Right atrium auricular region (tissue), 2 donors: ENCODE data around the gene THAP8. TPM values are rescaled to one million over a fixed set of nuclear protein-coding genes. Genes with fewer than 3 reads are reported as not detected.

Experiments
- DNase-seq: peaks from one replicate; pipeline ENCODE4 v3.0.0-alpha.2; 2019; ENCODE audit warnings: low spot score
- H3K27ac ChIP-seq, 2 donors: fragments of 200-600 bp; sonication (generic); 1 replicate in 1 of 2; 2 replicates in 1 of 2; pipeline ENCODE4 v1.5.1; 2016 to 2019
- H3K27me3 ChIP-seq, 2 donors: fragments of 200-600 bp; sonication (generic); one replicate each; pipeline versions ENCODE4 v1.5.1 to v1.6.0; 2017 to 2019
- H3K36me3 ChIP-seq: fragments of 200-600 bp; sonication (generic); one replicate; pipeline ENCODE4 v1.5.1; 2016
- H3K4me1 ChIP-seq, 2 donors: fragments of 200-600 bp; sonication (generic); one replicate each; pipeline versions ENCODE4 v1.5.1 to v1.6.0; 2017 to 2019
- H3K4me3 ChIP-seq, 2 donors: fragments of 200-600 bp; sonication (generic); 1 replicate in 1 of 2; 2 replicates in 1 of 2; pipeline ENCODE4 v1.5.1; 2017 to 2019; ENCODE audit warnings: mild to moderate bottlenecking in 1 of 2, moderate library complexity in 1 of 2
- H3K9me3 ChIP-seq, 2 donors: fragments of 200-600 bp; sonication (generic); one replicate each; pipeline ENCODE4 v1.5.1; 2019
- CTCF ChIP-seq, 2 donors: fragments of 200-600 bp; sonication (generic); IDR thresholded peaks; one replicate each; pipeline ENCODE4 v1.5.1; 2019; ENCODE audit warnings: antibody characterized with exemption in 2 of 2
- total RNA-seq, 2 donors: library from RNA; depleted of rRNA; stranded (reverse); fragments of >200 nt; gene quantifications; one replicate each; pipeline ENCODE4 v1.1.0, GENCODE V29; 2016

Gene THAP8
- total RNA-seq, 2 donors from 2014 or later: 5.7 to 11.6 TPM

- no peak for TF ChIP-seq CTCF (IDR thresholded peaks at IDR 0.05)
- Histone ChIP-seq H3K4me1 (peaks cover 0 to 10% of the 10 kb centered on the region in 2 donors), H3K36me3 (no peaks in the 10 kb centered on the region), H3K27ac (no peak overlapping the region), H3K4me3 (no peak overlapping the region), H3K27me3 (no peaks in the 10 kb centered on the region), H3K9me3 (no peaks in the 10 kb centered on the region)
- DNase-seq: no peak
Measured at GRCh38 chr19:36051637-36052036, 2.4 kb downstream of the THAP8 start.

GRCh38 chr19:36051236-36051635, 2.8 kb downstream of the THAP8 start:
- H3K4me3 ChIP-seq: no peak overlapping the region
- no peaks in the 10 kb centered on the region for H3K27me3 ChIP-seq
- TF ChIP-seq CTCF (IDR thresholded peaks at IDR 0.05): peak in 1 of 2 donors; percentile 45
- H3K27ac ChIP-seq: no peak overlapping the region
- DNase-seq: no peak
- H3K9me3 ChIP-seq: no peaks in the 10 kb centered on the region
- H3K36me3 ChIP-seq: no peaks in the 10 kb centered on the region
- peaks cover 0 to 10% of the 10 kb centered on the region in 2 donors for H3K4me1 ChIP-seq

DNA sequence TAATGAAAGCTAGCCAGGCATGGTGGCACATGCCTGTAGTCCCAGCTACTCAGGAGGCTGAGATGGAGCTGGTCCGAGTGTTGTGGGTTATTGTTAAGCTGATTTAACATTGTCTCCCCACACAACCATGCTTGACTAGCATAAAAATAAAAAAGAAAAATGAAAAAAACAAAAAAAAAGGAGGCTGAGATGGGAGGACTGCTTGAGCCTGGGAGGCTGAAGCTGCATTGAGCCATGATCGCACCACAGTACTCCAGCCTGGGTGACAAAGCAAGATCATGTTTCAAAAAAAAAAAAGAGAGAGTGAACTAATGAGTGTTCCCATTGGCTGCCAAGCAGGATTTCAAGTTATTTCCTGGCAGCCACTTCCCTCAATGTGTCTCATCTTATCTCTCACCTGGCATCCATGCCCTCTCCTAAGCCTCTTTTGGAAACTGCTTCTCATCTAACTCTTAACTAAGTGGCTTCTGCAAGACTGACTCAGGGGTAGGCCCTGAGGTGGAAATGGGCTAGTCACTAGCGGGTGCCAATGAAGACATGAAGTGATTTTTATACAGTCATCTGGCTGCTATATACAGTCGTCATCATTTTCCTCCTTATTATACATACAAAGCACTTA, 4.9 kb downstream of the THAP8 start:
- no peaks in the 10 kb centered on the region for H3K4me1 ChIP-seq
- no peaks in the 10 kb centered on the region for H3K9me3 ChIP-seq
- no peaks in the 10 kb centered on the region for H3K27me3 ChIP-seq
- H3K4me3 ChIP-seq: no peak overlapping the region
- DNase-seq: no peak
- TF ChIP-seq CTCF (IDR thresholded peaks at IDR 0.05): no peak
- no peaks in the 10 kb centered on the region for H3K36me3 ChIP-seq
- no peak overlapping the region for H3K27ac ChIP-seq

DNA sequence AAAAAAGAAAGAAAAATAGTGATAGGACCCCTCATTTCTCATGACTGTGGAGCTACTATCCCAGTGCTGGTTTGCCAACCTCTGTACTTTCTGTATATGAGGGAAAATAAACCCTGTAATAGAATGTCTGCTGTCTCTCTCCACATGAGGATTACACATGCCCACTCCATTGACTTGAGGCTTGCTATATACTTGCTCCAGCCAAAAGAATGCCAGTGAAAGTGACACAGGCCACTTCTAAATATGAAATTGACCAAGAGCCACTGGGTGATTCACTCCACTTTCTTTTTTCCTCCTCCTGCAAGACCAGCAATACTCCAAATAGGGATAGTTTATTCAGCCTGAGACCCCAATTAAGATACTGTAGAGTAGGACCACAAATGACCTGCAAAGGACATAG, 6.2 kb downstream of the THAP8 start:
- Histone ChIP-seq H3K4me1 (no peaks in the 10 kb centered on the region), H3K27ac (no peak overlapping the region), H3K36me3 (no peaks in the 10 kb centered on the region)

DNA sequence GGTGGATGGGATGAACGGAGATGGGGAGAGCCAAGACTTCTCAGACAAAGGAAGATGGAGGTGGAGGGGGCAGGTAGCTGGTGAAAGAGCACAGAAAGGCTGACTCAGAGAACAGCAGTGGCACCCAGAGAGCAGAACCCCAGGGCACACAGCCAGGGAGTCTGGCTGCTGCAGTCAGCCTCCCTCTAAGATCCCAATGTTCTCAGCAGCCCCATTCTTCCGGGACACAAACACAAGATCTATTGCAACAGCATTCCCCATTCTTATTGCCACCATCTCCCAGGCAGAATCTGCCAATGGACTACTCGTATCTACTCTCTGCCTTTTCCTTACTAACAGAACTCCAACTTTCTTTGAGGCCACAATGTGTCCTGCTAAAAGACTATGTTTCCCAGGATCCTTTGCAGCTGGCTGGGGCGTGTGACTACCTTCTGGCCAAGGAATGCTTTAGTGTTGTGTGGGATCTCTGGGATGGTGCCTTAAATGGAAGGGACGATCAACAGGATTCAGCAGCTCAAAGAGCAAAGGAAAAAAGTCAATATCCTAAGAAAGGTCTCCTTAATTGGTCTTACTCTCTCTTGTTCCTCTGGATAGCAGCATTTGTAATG, 7.5 kb downstream of the THAP8 start:
- no peak overlapping the region for H3K27ac ChIP-seq
- no peaks in the 10 kb centered on the region for H3K36me3 ChIP-seq
- DNase-seq: no peak
- H3K27me3 ChIP-seq: no peaks in the 10 kb centered on the region
- no peak overlapping the region for H3K4me3 ChIP-seq
- no peaks in the 10 kb centered on the region for H3K9me3 ChIP-seq
- no peak for TF ChIP-seq CTCF (IDR thresholded peaks at IDR 0.05)
- H3K4me1 ChIP-seq: peaks cover 0 to 7% of the 10 kb centered on the region in 2 donors

More for the DNA sequence above, 6.2 kb downstream of the THAP8 start:
- no peak for TF ChIP-seq CTCF (IDR thresholded peaks at IDR 0.05)
- Histone ChIP-seq H3K27me3 (no peaks in the 10 kb centered on the region), H3K9me3 (no peaks in the 10 kb centered on the region), H3K4me3 (no peak overlapping the region)
- DNase-seq: no peak

GRCh38 chr19:36043952-36044351, 10.1 kb downstream of the THAP8 start:
- H3K4me3 ChIP-seq: no peak overlapping the region
- no peak for TF ChIP-seq CTCF (IDR thresholded peaks at IDR 0.05)
- H3K27me3 ChIP-seq: no peaks in the 10 kb centered on the region
- no peaks in the 10 kb centered on the region for H3K9me3 ChIP-seq
- H3K4me1 ChIP-seq: peaks cover 0 to 8% of the 10 kb centered on the region in 2 donors
- DNase-seq: no peak
- no peak overlapping the region for H3K27ac ChIP-seq
- H3K36me3 ChIP-seq: no peaks in the 10 kb centered on the region
